ENCODE measurements around the gene MTLN. TPM values are rescaled to one million over a fixed set of nuclear protein-coding genes. Genes with fewer than 3 reads are reported as not detected.

Gene MTLN
- total and polyA plus RNA-seq, 2 of the 8 experiments (the other 6 are each of a cell fraction or from before 2014, with no cell fraction given), result 38.6 to 104 TPM

- peak; percentile 72; the same call in 1 of the 2 replicates for TF ChIP-seq ATF2 (IDR thresholded peaks at IDR 0.05; ENCODE audit: low read length)
- TF ChIP-seq NRF1 (IDR thresholded peaks at IDR 0.05; ENCODE audit: low read depth, low read length), result no peak
- peak; percentile 96 for TF ChIP-seq YY1 (IDR thresholded peaks at IDR 0.05; ENCODE audit: low read depth, low read length)
- TF ChIP-seq ASH2L (IDR thresholded peaks at IDR 0.05; ENCODE audit: low read length), result peak; percentile 62
- 0 out of 2 replicates have a peak, but pooled peaks have one; percentile 55 for TF ChIP-seq KDM5A (IDR thresholded peaks at IDR 0.05; ENCODE audit: low read length)
- TF ChIP-seq TBP (IDR thresholded peaks at IDR 0.05; ENCODE audit: low read depth, low read length), result peak; percentile 77
- TF ChIP-seq, protein P1, sequence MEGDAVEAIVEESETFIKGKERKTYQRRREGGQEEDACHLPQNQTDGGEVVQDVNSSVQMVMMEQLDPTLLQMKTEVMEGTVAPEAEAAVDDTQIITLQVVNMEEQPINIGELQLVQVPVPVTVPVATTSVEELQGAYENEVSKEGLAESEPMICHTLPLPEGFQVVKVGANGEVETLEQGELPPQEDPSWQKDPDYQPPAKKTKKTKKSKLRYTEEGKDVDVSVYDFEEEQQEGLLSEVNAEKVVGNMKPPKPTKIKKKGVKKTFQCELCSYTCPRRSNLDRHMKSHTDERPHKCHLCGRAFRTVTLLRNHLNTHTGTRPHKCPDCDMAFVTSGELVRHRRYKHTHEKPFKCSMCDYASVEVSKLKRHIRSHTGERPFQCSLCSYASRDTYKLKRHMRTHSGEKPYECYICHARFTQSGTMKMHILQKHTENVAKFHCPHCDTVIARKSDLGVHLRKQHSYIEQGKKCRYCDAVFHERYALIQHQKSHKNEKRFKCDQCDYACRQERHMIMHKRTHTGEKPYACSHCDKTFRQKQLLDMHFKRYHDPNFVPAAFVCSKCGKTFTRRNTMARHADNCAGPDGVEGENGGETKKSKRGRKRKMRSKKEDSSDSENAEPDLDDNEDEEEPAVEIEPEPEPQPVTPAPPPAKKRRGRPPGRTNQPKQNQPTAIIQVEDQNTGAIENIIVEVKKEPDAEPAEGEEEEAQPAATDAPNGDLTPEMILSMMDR (IDR thresholded peaks at IDR 0.05; ENCODE audit: control extremely low read depth in 1 of 3, insufficient read depth in 1 of 3, low read depth in 1 of 3, low read length in 3 of 3), result no peak
- TF ChIP-seq ZNF274 (IDR thresholded peaks at IDR 0.05; ENCODE audit: borderline replicate concordance, extremely low read depth, low read length), result no peak
- TF ChIP-seq KDM4A (IDR thresholded peaks at IDR 0.05; ENCODE audit: low read depth, low read length, severe bottlenecking), result peak; percentile 81
- no peak for TF ChIP-seq NANOG (IDR thresholded peaks at IDR 0.05; ENCODE audit: insufficient read depth, low read depth, low read length, poor library complexity, severe bottlenecking)
Observed at GRCh38 chr2:110211938-110212858, at the start of gene MTLN (continued).

All from H1 (cell line).